Measurements from ENCODE around the gene RSBN1.
"Not testable (repeated sequence)": the region's sequence is repeated elsewhere in the genome, so short reads cannot be mapped to it uniquely, and the experiment has no call there.

RSBN1 gene

GRCh38 chr1:113780374-113781146 is 31.7 kb downstream of the RSBN1 start:
- DNase-seq, result peak in 2 of 6 experiments; percentile 19 to 43

GRCh38 chr1:113779542-113779941 is 32.7 kb downstream of the RSBN1 start:
- no peak for DNase-seq

GRCh38 chr1:113777561-113777960 is 34.7 kb downstream of the RSBN1 start:
- DNase-seq, result no peak

GRCh38 chr1:113770031-113770430 is 42.2 kb downstream of the RSBN1 start:
- no peak for DNase-seq

- DNase-seq, result no peak
These were observed 42.7 kb downstream of the RSBN1 start for GRCh38 chr1:113769601-113769970.

- DNase-seq, result no peak
These were observed 43.2 kb downstream of the RSBN1 start for GRCh38 chr1:113768916-113769600.

- DNase-seq, result no peak
These were observed 46.7 kb downstream of the RSBN1 start for GRCh38 chr1:113765306-113766230.

- no peak for DNase-seq
These were observed 48.6 kb downstream of the RSBN1 start for GRCh38 chr1:113763661-113764060.

- no peak for DNase-seq
These were observed 50.3 kb downstream of the RSBN1 start for GRCh38 chr1:113761937-113762336.

- no peak for DNase-seq
These were observed 51.9 kb downstream of the RSBN1 start for GRCh38 chr1:113760102-113761080.

- DNase-seq, result peak in 5 of 6 experiments; percentile 7 to 51 (median 32)
These were observed 52.8 kb downstream of the RSBN1 start, which contains the start of gene PHTF1 for GRCh38 chr1:113759333-113760101. Gene PHTF1, minus strand, starts transcription at chr1:113759486. Its CDS starts 783 bp downstream, at chr1:113758703.

- peak in 5 of 6 experiments; percentile 28 to 59 (median 51) for DNase-seq
These were observed 53.5 kb downstream of the RSBN1 start for GRCh38 chr1:113758631-113759332.

GRCh38 chr1:113756461-113756860 is 55.8 kb downstream of the RSBN1 start:
- DNase-seq, result no peak

GRCh38 chr1:113753333-113753732 is 58.9 kb downstream of the RSBN1 start:
- not testable (repeated sequence) for DNase-seq

- no peak for DNase-seq
These were observed 60.8 kb downstream of the RSBN1 start for GRCh38 chr1:113751516-113751915.

GRCh38 chr1:113751114-113751513 is 61.2 kb downstream of the RSBN1 start:
- no peak for DNase-seq

- DNase-seq, result no peak
These were observed 62.9 kb downstream of the RSBN1 start for GRCh38 chr1:113749402-113749801.

GRCh38 chr1:113747376-113747775 is 64.9 kb downstream of the RSBN1 start:
- no peak for DNase-seq

- no peak for DNase-seq
These were observed 66.9 kb downstream of the RSBN1 start for GRCh38 chr1:113745425-113745824.

GRCh38 chr1:113744114-113744513 is 68.2 kb downstream of the RSBN1 start:
- no peak for DNase-seq
